ENCODE results near the gene PCNT.

GRCh38 chr21:46489800-46490199, 165.8 kb downstream of the PCNT start:
- TF ChIP-seq CTCF (IDR thresholded peaks at IDR 0.05; ENCODE audit: low read depth, low read length) (no peak), EZH2phosphoT487 (IDR thresholded peaks at IDR 0.05; ENCODE audit: low read depth) (no peak)

Measured in OCI-LY3 (cell line).